GM12878 (cell line): ENCODE data around the gene TSC22D3. TPM values are rescaled to one million over a fixed set of nuclear protein-coding genes. Genes with fewer than 3 reads are reported as not detected.

Experiments used
- ATAC-seq: fragments of 200-7000 bp; cut with Tn5 transposase; 3 replicates; pipeline ENCODE4 v1.9.1; 2020; ENCODE audit warnings: mild to moderate bottlenecking, moderate library complexity
- BruUV-seq: library from RNA; stranded (reverse); fragments of 400-500 nt; replicated peaks from 2 replicates; lab custom pipeline; 2021; lab: Mats Ljungman, UMichigan
- CTCF ChIA-PET: fragments of 300-600 bp; sonication (Branson Sonifier 250); formaldehyde crosslinking; extraction: SDS; loops from one replicate; lab custom pipeline; 2021; ENCODE audit warnings: inconsistent platforms; lab: Yijun Ruan, JAX
- POLR2A ChIA-PET: fragments of 350-600 bp; formaldehyde crosslinking; extraction: SDS; loops from one replicate; lab custom pipeline; 2021; ENCODE audit warnings: inconsistent platforms; lab: Charles Lee
- RAD21 ChIA-PET: fragments of 300-600 bp; sonication (Branson Sonifier 250); formaldehyde crosslinking; loops from one replicate; lab custom pipeline; 2023; ENCODE audit warnings: antibody characterized with exemption; ENCODE audit not compliant: unreplicated experiment; lab: Charles Lee
- SMC1A ChIA-PET: fragments of 300-600 bp; sonication (Branson Sonifier 250); formaldehyde crosslinking; loops from one replicate; lab custom pipeline; 2023; ENCODE audit not compliant: unreplicated experiment, uncharacterized antibody; lab: Charles Lee
- DNase-seq: peaks from one replicate; pipeline ENCODE4 v3.0.0-alpha.2; 2011; ENCODE audit warnings: low read depth, low spot score
- FAIRE-seq: peaks from 3 replicates; lab custom pipeline; 2011; peaks lifted over from hg19 to GRCh38; lab: Jason Lieb, UNC
- H2AFZ ChIP-seq: 2 replicates; pipeline ENCODE4 v1.6.0; 2011; ENCODE audit warnings: low read depth, low read length, control low read depth; ENCODE audit not compliant: control insufficient read depth
- H3K27ac ChIP-seq: 2 replicates; pipeline ENCODE4 v1.5.1; 2011; ENCODE audit warnings: control low read depth; ENCODE audit not compliant: control insufficient read depth, insufficient read depth
- H3K27me3 ChIP-seq, 2 experiments: replicated peaks in 1 of 2; 2 replicates each; pipeline versions ENCODE4 v1.6.0 to v1.6.1; 2011; ENCODE audit warnings: low read length in 1 of 2; ENCODE audit not compliant: control insufficient read depth in 2 of 2, insufficient read depth in 2 of 2
- H3K36me3 ChIP-seq, 2 experiments: 2 replicates each; pipeline ENCODE4 v1.5.1; 2011; ENCODE audit warnings: low read length in 1 of 2; ENCODE audit not compliant: control insufficient read depth in 2 of 2, insufficient read depth in 2 of 2
- H3K4me1 ChIP-seq: 2 replicates; pipeline ENCODE4 v1.6.1; 2011; ENCODE audit warnings: mild to moderate bottlenecking, low read length, moderate library complexity, mixed read lengths; ENCODE audit not compliant: control insufficient read depth, insufficient read depth
- H3K4me2 ChIP-seq: 2 replicates; pipeline ENCODE4 v1.6.0; 2011; ENCODE audit warnings: control low read depth; ENCODE audit not compliant: control insufficient read depth, insufficient read depth
- H3K4me3 ChIP-seq: fragments of 200-600 bp; sonication (generic); 2 replicates; pipeline ENCODE4 v1.5.1; 2016
- H3K79me2 ChIP-seq: 2 replicates; pipeline ENCODE4 v1.6.0; 2011; ENCODE audit warnings: low read length; ENCODE audit not compliant: control insufficient read depth, insufficient read depth
- H3K9ac ChIP-seq: 2 replicates; pipeline ENCODE4 v1.8.0; 2011; ENCODE audit warnings: low read length, control low read depth, mixed read lengths; ENCODE audit not compliant: control insufficient read depth, insufficient read depth
- H3K9me3 ChIP-seq: replicated peaks from 3 replicates; pipeline ENCODE4 v1.5.1; 2011; ENCODE audit warnings: mild to moderate bottlenecking, low read length; ENCODE audit not compliant: control insufficient read depth, insufficient read depth
- H4K20me1 ChIP-seq: 2 replicates; pipeline ENCODE4 v1.6.0; 2011; ENCODE audit not compliant: control insufficient read depth, insufficient read depth
- FOS ChIP-seq: IDR thresholded peaks from 3 replicates; pipeline ENCODE4 v1.6.1; 2011; ENCODE audit warnings: borderline replicate concordance; ENCODE audit not compliant: insufficient read length; ENCODE audit errors: extremely low read depth
- NFIC ChIP-seq: IDR thresholded peaks from 2 replicates; pipeline ENCODE4 v1.6.1; 2012; ENCODE audit warnings: low read depth, mild to moderate bottlenecking, inconsistent platforms, low read length, moderate library complexity
- POLR2AphosphoS2 ChIP-seq: IDR thresholded peaks from 2 replicates; pipeline ENCODE4 v1.6.1; 2011; ENCODE audit warnings: low read depth, mild to moderate bottlenecking, low read length, improper control_type of control experiment, moderate library complexity
- SMAD1 ChIP-seq: fragments of 450-650 bp; IDR thresholded peaks from 2 replicates; pipeline ENCODE4 v1.6.1; 2018; ENCODE audit warnings: mild to moderate bottlenecking, low read depth; ENCODE audit not compliant: partially characterized antibody
- WGBS: methylation state at CpG from one replicate; pipeline ENCODE4 v1.1.6; 2016; ENCODE audit warnings: low lambda C conversion rate; ENCODE audit not compliant: insufficient replicate concordance, insufficient coverage; ENCODE audit errors: missing lambda C conversion rate; 5-methylcytosine and 5-hydroxymethylcytosine counted together
- in situ Hi-C: fragments of 300-500 bp; cut with MboI; formaldehyde crosslinking; loops from 9 replicates; pipeline ENCODE4 v1.14.3; 2018; ENCODE audit warnings: mixed read lengths
- intact Hi-C: fragments of 100-400 bp; cut with micrococcal nuclease; formaldehyde crosslinking; loops from one replicate; pipeline ENCODE4 v1.14.2; 2022; ENCODE audit not compliant: unreplicated experiment
- polyA plus RNA-seq, 11 experiments: library from polyadenylated mRNA; depleted of rRNA in 4 of 11; unstranded in 6 of 11; stranded (reverse) in 5 of 11; fragments of >200 nt; fragmentation: Nextera tagmentation in 4 of 11; fragmentation: Illumina TruSeq in 1 of 11; extraction: Ambion mirVana in 4 of 11; extraction: Trizol in 1 of 11; gene quantifications; 1 replicate in 1 of 11; 2 replicates in 10 of 11; pipeline versions ENCODE4 v1.2.1 to v1.2.3, GENCODE V29; 2011 to 2016; ENCODE audit warnings: inconsistent platforms in 2 of 11, missing spikeins in 2 of 11, low read depth in 1 of 11
- total RNA-seq, 4 experiments: library from RNA; depleted of rRNA in 3 of 4; stranded (reverse); fragments of >200 nt in 3 of 4; fragmentation: Illumina TruSeq in 1 of 4; extraction: Trizol in 1 of 4; gene quantifications; 2 replicates each; pipeline versions ENCODE4 v1.2.1 to v1.2.3, GENCODE V29; 2013 to 2021
- TF ChIP-seq, protein P1 (sequence below): fragments of 450-650 bp; IDR thresholded peaks from 2 replicates; pipeline ENCODE4 v1.6.1; 2017; ENCODE audit warnings: mild to moderate bottlenecking, moderate library complexity
- TF ChIP-seq, protein P2 (sequence below): fragments of 450-650 bp; IDR thresholded peaks from 2 replicates; pipeline ENCODE4 v1.6.1; 2018; ENCODE audit warnings: borderline replicate concordance, mild to moderate bottlenecking; ENCODE audit not compliant: partially characterized antibody
- TF ChIP-seq, protein P3 (sequence below), 3 experiments: IDR thresholded peaks in 2 of 3; conservative IDR thresholded peaks in 1 of 3; 2 replicates each; pipeline ENCODE4 v1.5.1; 2011; ENCODE audit warnings: low read depth in 3 of 3, low read length in 3 of 3, mild to moderate bottlenecking in 3 of 3, control low read depth in 2 of 3, moderate library complexity in 2 of 3, inconsistent platforms in 1 of 3, mixed read lengths in 1 of 3; ENCODE audit not compliant: control insufficient read depth in 2 of 3, insufficient read depth in 1 of 3; ENCODE audit errors: extremely low read depth in 1 of 3

The TSC22D3 gene
- total and polyA plus RNA-seq, 10 of the 15 experiments (the other 5 are each of a cell fraction or from before 2014, with no cell fraction given) = 4.6 to 122 (median 16.1) TPM

DNA sequence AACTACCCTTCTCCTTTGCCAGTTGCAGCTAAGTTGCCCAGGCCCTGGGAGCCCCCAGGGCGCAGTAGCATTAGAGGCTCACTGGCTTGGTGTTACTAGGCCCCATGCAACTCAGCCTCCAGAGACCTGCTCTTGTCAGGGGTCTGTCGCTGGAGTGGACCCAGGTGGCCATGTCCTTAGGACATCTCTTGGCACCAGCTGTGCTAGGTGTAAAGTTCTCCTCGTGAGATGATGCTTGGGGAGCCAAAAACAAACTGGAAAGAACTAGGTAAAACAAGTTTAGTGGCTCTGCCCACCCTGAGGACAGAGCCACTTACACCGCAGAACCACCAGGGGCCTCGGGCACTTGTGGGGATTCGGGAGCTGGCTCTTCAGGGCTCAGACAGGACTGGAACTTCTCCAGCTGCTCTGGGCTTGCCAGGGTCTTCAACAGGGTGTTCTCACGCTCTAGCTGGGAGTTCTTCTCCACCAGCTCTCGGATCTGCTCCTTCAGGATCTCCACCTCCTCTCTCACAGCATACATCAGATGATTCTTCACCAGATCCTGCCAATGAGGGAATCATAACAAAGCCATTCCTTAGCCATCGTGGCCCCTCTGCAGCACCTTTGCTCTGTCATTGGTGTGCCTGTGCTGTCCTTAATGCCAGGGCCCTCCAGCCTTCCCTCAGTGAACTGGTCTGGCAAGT, 61.2 kb downstream of the TSC22D3 start:
- 0 out of 3 replicates have a peak, but pooled peaks have one; percentile 1 for ATAC-seq

More for the DNA sequence above, 61.2 kb downstream of the TSC22D3 start:
- in situ Hi-C loops = loop anchor here (5.0 kb wide), 1 partner anchor 37 kb away; no protein-coding TSS in a partner anchor
- TF ChIP-seq SMAD1 (peak; percentile 20), FOS (no peak), NFIC (no peak), POLR2AphosphoS2 (0 out of 2 replicates have a peak, but pooled peaks have one; percentile 1)
- TF ChIP-seq, protein P1, sequence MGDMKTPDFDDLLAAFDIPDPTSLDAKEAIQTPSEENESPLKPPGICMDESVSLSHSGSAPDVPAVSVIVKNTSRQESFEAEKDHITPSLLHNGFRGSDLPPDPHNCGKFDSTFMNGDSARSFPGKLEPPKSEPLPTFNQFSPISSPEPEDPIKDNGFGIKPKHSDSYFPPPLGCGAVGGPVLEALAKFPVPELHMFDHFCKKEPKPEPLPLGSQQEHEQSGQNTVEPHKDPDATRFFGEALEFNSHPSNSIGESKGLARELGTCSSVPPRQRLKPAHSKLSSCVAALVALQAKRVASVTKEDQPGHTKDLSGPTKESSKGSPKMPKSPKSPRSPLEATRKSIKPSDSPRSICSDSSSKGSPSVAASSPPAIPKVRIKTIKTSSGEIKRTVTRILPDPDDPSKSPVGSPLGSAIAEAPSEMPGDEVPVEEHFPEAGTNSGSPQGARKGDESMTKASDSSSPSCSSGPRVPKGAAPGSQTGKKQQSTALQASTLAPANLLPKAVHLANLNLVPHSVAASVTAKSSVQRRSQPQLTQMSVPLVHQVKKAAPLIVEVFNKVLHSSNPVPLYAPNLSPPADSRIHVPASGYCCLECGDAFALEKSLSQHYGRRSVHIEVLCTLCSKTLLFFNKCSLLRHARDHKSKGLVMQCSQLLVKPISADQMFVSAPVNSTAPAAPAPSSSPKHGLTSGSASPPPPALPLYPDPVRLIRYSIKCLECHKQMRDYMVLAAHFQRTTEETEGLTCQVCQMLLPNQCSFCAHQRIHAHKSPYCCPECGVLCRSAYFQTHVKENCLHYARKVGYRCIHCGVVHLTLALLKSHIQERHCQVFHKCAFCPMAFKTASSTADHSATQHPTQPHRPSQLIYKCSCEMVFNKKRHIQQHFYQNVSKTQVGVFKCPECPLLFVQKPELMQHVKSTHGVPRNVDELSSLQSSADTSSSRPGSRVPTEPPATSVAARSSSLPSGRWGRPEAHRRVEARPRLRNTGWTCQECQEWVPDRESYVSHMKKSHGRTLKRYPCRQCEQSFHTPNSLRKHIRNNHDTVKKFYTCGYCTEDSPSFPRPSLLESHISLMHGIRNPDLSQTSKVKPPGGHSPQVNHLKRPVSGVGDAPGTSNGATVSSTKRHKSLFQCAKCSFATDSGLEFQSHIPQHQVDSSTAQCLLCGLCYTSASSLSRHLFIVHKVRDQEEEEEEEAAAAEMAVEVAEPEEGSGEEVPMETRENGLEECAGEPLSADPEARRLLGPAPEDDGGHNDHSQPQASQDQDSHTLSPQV = no peak
- TF ChIP-seq, protein P2, sequence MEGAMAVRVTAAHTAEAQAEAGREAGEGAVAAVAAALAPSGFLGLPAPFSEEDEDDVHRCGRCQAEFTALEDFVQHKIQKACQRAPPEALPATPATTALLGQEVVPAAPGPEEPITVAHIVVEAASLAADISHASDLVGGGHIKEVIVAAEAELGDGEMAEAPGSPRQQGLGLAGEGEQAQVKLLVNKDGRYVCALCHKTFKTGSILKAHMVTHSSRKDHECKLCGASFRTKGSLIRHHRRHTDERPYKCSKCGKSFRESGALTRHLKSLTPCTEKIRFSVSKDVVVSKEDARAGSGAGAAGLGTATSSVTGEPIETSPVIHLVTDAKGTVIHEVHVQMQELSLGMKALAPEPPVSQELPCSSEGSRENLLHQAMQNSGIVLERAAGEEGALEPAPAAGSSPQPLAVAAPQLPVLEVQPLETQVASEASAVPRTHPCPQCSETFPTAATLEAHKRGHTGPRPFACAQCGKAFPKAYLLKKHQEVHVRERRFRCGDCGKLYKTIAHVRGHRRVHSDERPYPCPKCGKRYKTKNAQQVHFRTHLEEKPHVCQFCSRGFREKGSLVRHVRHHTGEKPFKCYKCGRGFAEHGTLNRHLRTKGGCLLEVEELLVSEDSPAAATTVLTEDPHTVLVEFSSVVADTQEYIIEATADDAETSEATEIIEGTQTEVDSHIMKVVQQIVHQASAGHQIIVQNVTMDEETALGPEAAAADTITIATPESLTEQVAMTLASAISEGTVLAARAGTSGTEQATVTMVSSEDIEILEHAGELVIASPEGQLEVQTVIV = no peak
- TF ChIP-seq, protein P3, sequence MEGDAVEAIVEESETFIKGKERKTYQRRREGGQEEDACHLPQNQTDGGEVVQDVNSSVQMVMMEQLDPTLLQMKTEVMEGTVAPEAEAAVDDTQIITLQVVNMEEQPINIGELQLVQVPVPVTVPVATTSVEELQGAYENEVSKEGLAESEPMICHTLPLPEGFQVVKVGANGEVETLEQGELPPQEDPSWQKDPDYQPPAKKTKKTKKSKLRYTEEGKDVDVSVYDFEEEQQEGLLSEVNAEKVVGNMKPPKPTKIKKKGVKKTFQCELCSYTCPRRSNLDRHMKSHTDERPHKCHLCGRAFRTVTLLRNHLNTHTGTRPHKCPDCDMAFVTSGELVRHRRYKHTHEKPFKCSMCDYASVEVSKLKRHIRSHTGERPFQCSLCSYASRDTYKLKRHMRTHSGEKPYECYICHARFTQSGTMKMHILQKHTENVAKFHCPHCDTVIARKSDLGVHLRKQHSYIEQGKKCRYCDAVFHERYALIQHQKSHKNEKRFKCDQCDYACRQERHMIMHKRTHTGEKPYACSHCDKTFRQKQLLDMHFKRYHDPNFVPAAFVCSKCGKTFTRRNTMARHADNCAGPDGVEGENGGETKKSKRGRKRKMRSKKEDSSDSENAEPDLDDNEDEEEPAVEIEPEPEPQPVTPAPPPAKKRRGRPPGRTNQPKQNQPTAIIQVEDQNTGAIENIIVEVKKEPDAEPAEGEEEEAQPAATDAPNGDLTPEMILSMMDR (IDR thresholded peaks at IDR 0.05 in 2 of 3, conservative IDR thresholded peaks at IDR 0.05 in 1 of 3; ENCODE audit: control insufficient read depth in 2 of 3, extremely low read depth in 1 of 3, insufficient read depth in 1 of 3, low read depth in 3 of 3, low read length in 3 of 3) = peak in 1 of 3 experiments; percentile 23; a peak in 1 of 6 replicates
- peaks cover 4% of the 10 kb centered on the region; the same call in 1 of the 2 replicates for H4K20me1 ChIP-seq
- peaks cover 17% of the 10 kb centered on the region for H3K79me2 ChIP-seq
- no peaks in the 10 kb centered on the region; the same call in 2 of the 3 replicates for H3K9me3 ChIP-seq
- no peak for FAIRE-seq
- no peaks in the 10 kb centered on the region for H3K36me3 ChIP-seq
- H3K9ac ChIP-seq = no peak overlapping the region
- ChIA-PET POLR2A (interaction anchor here (1.8 to 18.2 kb wide), 2 partner anchors 16 to 37 kb away, joined by 5 to 287 read pairs; no protein-coding TSS in a partner anchor), RAD21 (interaction anchor here (0.6 to 15.7 kb wide), 6 partner anchors 15 to 61 kb away, joined by 4 to 444 read pairs (median 25); partner anchors contain the start of genes NCBP2L and TSC22D3), SMC1A (interaction anchor here (0.7 to 16.4 kb wide), 12 partner anchors 10 to 86 kb away, joined by 3 to 425 read pairs (median 4); partner anchors contain the start of genes NCBP2L, PRPS1 and TSC22D3), CTCF (interaction anchor here (0.9 to 9.1 kb wide), 4 partner anchors 23 to 60 kb away, joined by 3 to 273 read pairs (median 4); no protein-coding TSS in a partner anchor)
- WGBS = 58% methylated on average over 9 of the region's 9 CpGs
- BruUV-seq = no TSS peak
- H3K4me3 ChIP-seq = no peak overlapping the region
- H3K4me1 ChIP-seq = peaks cover 24% of the 10 kb centered on the region
- H2AFZ ChIP-seq = no peak overlapping the region
- no peak for DNase-seq
- no peak overlapping the region for H3K4me2 ChIP-seq
- intact Hi-C loops = no loop called here
- H3K27ac ChIP-seq = no peak overlapping the region
- no peaks in the 10 kb centered on the region for H3K27me3 ChIP-seq
